Neural progenitor cell (in vitro differentiated cells): ENCODE results near the gene SNX7. TPM values are rescaled to one million over a fixed set of nuclear protein-coding genes. Genes with fewer than 3 reads are reported as not detected.

Experiments used
- DNase-seq: peaks from one replicate; pipeline ENCODE4 v3.0.0-alpha.2; 2016; ENCODE audit warnings: low spot score
- H2AFZ ChIP-seq: fragments of 200-600 bp; sonication (generic); replicated peaks from 2 replicates; pipeline ENCODE4 v1.6.1; 2016; ENCODE audit warnings: antibody characterized with exemption
- H3F3A ChIP-seq: fragments of 200-600 bp; sonication (generic); 2 replicates; pipeline ENCODE4 v1.6.1; 2016; ENCODE audit warnings: antibody characterized with exemption, low read depth
- H3K27ac ChIP-seq: fragments of 200-600 bp; sonication (generic); 2 replicates; pipeline ENCODE4 v1.5.1; 2016; ENCODE audit warnings: mild to moderate bottlenecking
- H3K27me3 ChIP-seq: fragments of 200-600 bp; sonication (generic); 2 replicates; pipeline ENCODE4 v1.6.1; 2016; ENCODE audit warnings: mild to moderate bottlenecking, moderate library complexity
- H3K36me3 ChIP-seq: fragments of 200-600 bp; sonication (generic); 2 replicates; pipeline ENCODE4 v1.5.1; 2016
- H3K4me1 ChIP-seq: fragments of 200-600 bp; sonication (generic); 2 replicates; pipeline ENCODE4 v1.6.1; 2016; ENCODE audit warnings: mixed run types
- H3K4me2 ChIP-seq: fragments of 200-600 bp; sonication (generic); 2 replicates; pipeline ENCODE4 v1.6.1; 2016
- H3K4me3 ChIP-seq: fragments of 200-600 bp; sonication (generic); 2 replicates; pipeline ENCODE4 v1.5.1; 2016
- H3K79me2 ChIP-seq: fragments of 200-600 bp; sonication (generic); 2 replicates; pipeline ENCODE4 v1.6.1; 2016; ENCODE audit warnings: low read depth
- H3K9ac ChIP-seq: fragments of 200-600 bp; sonication (generic); 2 replicates; pipeline ENCODE4 v1.6.1; 2016
- H3K9me3 ChIP-seq: fragments of 200-600 bp; sonication (generic); 2 replicates; pipeline ENCODE4 v1.5.1; 2016; ENCODE audit warnings: low read depth
- H4K20me1 ChIP-seq: fragments of 200-600 bp; sonication (generic); 2 replicates; pipeline ENCODE4 v1.6.1; 2016; ENCODE audit warnings: low read depth
- H3K27ac Mint-ChIP-seq: 3 replicates; pipeline ENCODE4 v1.8.0; 2021; ENCODE audit warnings: mixed read lengths
- H3K27me3 Mint-ChIP-seq: 2 replicates; pipeline ENCODE4 v1.8.0; 2022; ENCODE audit warnings: low read depth, mild to moderate bottlenecking, inconsistent platforms, moderate library complexity, mixed read lengths; ENCODE audit not compliant: insufficient read depth
- H3K36me3 Mint-ChIP-seq: 3 replicates; pipeline ENCODE4 v1.8.0; 2021; ENCODE audit warnings: mixed read lengths
- H3K4me1 Mint-ChIP-seq: 3 replicates; pipeline ENCODE4 v1.8.0; 2021; ENCODE audit warnings: mixed read lengths
- H3K4me3 Mint-ChIP-seq: 3 replicates; pipeline ENCODE4 v1.8.0; 2021; ENCODE audit warnings: mild to moderate bottlenecking, moderate library complexity, mixed read lengths
- H3K9me3 Mint-ChIP-seq: 3 replicates; pipeline ENCODE4 v1.8.0; 2020; ENCODE audit warnings: mixed read lengths
- EZH2 ChIP-seq: fragments of 200-600 bp; sonication (generic); IDR thresholded peaks from 2 replicates; pipeline ENCODE4 v1.6.1; 2017; ENCODE audit warnings: antibody characterized with exemption, mild to moderate bottlenecking, moderate library complexity
- EZH2phosphoT487 ChIP-seq: fragments of 200-600 bp; sonication (generic); IDR thresholded peaks from 2 replicates; pipeline ENCODE4 v1.6.1; 2017; ENCODE audit warnings: antibody characterized with exemption
- total RNA-seq: library from RNA; depleted of rRNA; stranded (reverse); fragments of >200 nt; gene quantifications from 2 replicates; pipeline ENCODE4 v1.2.3, GENCODE V29; 2015; ENCODE audit warnings: low replicate concordance
- TF ChIP-seq, protein P1 (sequence below): fragments of 200-600 bp; sonication (generic); IDR thresholded peaks from 2 replicates; pipeline ENCODE4 v1.5.1; 2017; ENCODE audit warnings: antibody characterized with exemption, mild to moderate bottlenecking

The SNX7 gene
- total RNA-seq, 1 donor from 2014 or later, result 46.7 TPM

DNA sequence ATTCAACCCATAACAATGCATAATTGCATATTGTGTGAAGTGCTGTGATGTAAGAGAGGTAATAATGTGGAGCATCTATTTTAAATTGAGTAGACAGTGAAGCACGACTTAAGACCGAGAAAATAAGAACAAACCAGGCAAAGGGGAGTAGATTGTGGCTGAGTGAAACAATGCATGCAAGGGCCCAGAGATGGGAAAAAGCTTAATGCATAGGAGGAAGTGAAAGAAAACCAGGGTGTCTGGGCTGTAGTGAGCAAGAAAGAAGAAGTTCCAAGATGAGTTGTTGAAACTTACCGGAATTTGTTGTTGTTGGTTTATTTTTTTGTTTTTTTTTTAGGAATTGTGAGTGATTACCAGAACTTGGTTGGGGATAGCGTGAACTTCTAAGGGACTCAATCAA, 104.7 kb downstream of the SNX7 start:
- Histone ChIP-seq H3K4me3 (no peak overlapping the region), H3K79me2 (no peaks in the 10 kb centered on the region), H3K4me2 (no peak overlapping the region), H3K9ac (no peak overlapping the region), H3K27ac (no peak overlapping the region), H3K9me3 (no peaks in the 10 kb centered on the region), H3K4me1 (no peaks in the 10 kb centered on the region), H3K36me3 (no peaks in the 10 kb centered on the region), H2AFZ (no peak overlapping the region), H3K27me3 (no peaks in the 10 kb centered on the region), H4K20me1 (no peaks in the 10 kb centered on the region), H3F3A (no peaks in the 10 kb centered on the region)
- no peaks in the 10 kb centered on the region for H3K9me3 Mint-ChIP-seq
- no peaks in the 10 kb centered on the region for H3K36me3 Mint-ChIP-seq
- no peak for DNase-seq
- no peak overlapping the region for H3K4me3 Mint-ChIP-seq
- no peak for TF ChIP-seq EZH2phosphoT487
- TF ChIP-seq, protein P1, sequence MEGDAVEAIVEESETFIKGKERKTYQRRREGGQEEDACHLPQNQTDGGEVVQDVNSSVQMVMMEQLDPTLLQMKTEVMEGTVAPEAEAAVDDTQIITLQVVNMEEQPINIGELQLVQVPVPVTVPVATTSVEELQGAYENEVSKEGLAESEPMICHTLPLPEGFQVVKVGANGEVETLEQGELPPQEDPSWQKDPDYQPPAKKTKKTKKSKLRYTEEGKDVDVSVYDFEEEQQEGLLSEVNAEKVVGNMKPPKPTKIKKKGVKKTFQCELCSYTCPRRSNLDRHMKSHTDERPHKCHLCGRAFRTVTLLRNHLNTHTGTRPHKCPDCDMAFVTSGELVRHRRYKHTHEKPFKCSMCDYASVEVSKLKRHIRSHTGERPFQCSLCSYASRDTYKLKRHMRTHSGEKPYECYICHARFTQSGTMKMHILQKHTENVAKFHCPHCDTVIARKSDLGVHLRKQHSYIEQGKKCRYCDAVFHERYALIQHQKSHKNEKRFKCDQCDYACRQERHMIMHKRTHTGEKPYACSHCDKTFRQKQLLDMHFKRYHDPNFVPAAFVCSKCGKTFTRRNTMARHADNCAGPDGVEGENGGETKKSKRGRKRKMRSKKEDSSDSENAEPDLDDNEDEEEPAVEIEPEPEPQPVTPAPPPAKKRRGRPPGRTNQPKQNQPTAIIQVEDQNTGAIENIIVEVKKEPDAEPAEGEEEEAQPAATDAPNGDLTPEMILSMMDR, result no peak
- TF ChIP-seq EZH2, result no peak
- no peak overlapping the region for H3K27ac Mint-ChIP-seq
- H3K4me1 Mint-ChIP-seq, result no peaks in the 10 kb centered on the region
- no peaks in the 10 kb centered on the region for H3K27me3 Mint-ChIP-seq

DNA sequence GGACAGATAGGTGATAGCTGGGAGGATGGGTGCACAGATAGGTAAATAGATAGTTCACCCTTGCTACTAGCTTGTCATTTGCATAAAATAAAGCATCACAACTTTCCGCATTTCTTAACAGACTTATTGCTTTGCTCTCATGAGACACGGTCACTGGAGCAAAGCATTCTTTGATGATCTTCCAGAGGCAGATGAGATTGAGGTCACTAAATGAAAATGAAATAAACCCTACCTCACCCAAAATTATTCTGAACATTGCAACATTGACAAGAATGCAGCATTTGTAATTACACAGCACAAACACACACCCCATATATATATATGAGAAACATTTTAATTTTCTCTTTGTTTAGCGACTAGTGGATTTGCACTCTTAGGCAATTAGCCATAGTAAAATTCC, 107.6 kb downstream of the SNX7 start:
- no peaks in the 10 kb centered on the region for H3K36me3 Mint-ChIP-seq
- Histone ChIP-seq H3K4me2 (no peak overlapping the region), H3K9me3 (no peaks in the 10 kb centered on the region), H3K4me1 (no peaks in the 10 kb centered on the region), H2AFZ (no peak overlapping the region), H3K9ac (no peak overlapping the region), H3K79me2 (no peaks in the 10 kb centered on the region), H3K27ac (no peak overlapping the region), H3K36me3 (no peaks in the 10 kb centered on the region), H3K27me3 (no peaks in the 10 kb centered on the region), H3K4me3 (no peak overlapping the region), H4K20me1 (no peaks in the 10 kb centered on the region), H3F3A (no peaks in the 10 kb centered on the region)
- H3K4me3 Mint-ChIP-seq, result no peak overlapping the region
- no peak overlapping the region for H3K27ac Mint-ChIP-seq
- no peak for DNase-seq
- no peaks in the 10 kb centered on the region for H3K4me1 Mint-ChIP-seq
- H3K9me3 Mint-ChIP-seq, result no peaks in the 10 kb centered on the region
- H3K27me3 Mint-ChIP-seq, result no peaks in the 10 kb centered on the region
- TF ChIP-seq EZH2phosphoT487 (no peak), EZH2 (no peak)
- TF ChIP-seq, protein P1, result no peak

DNA sequence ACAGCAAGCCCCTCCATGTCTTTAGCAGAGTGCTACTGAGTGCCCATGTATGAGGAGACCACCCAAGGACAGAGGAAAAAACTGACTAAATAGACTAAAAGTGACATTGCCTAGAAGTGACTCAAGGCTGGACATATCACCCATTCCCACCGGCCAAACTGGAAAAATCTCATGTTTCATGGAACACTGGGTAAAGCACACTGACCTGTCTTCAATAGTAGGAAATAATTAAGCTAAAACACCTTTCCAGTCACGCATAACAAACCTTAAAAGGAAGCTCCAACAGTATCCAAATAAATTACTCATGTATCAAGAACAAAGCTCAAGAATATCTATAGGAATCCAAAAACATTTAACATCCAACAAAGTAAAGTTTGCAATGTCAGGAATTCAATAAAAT, 120.4 kb downstream of the SNX7 start:
- Histone ChIP-seq H3K79me2 (no peaks in the 10 kb centered on the region), H3K27ac (no peak overlapping the region), H3K4me1 (no peaks in the 10 kb centered on the region), H3K9me3 (no peaks in the 10 kb centered on the region), H2AFZ (no peak overlapping the region), H3K4me3 (no peak overlapping the region), H3K4me2 (no peak overlapping the region), H3K36me3 (no peaks in the 10 kb centered on the region), H3K27me3 (no peaks in the 10 kb centered on the region), H3F3A (no peaks in the 10 kb centered on the region), H3K9ac (no peak overlapping the region), H4K20me1 (no peaks in the 10 kb centered on the region)
- Mint-ChIP-seq H3K9me3 (peaks cover 18% of the 10 kb centered on the region), H3K4me3 (no peak overlapping the region), H3K36me3 (peaks cover 2% of the 10 kb centered on the region), H3K4me1 (no peaks in the 10 kb centered on the region), H3K27me3 (peaks cover 2% of the 10 kb centered on the region), H3K27ac (no peak overlapping the region)
- no peak for DNase-seq
- TF ChIP-seq EZH2 (no peak), EZH2phosphoT487 (no peak)
- TF ChIP-seq, protein P1, result no peak

DNA sequence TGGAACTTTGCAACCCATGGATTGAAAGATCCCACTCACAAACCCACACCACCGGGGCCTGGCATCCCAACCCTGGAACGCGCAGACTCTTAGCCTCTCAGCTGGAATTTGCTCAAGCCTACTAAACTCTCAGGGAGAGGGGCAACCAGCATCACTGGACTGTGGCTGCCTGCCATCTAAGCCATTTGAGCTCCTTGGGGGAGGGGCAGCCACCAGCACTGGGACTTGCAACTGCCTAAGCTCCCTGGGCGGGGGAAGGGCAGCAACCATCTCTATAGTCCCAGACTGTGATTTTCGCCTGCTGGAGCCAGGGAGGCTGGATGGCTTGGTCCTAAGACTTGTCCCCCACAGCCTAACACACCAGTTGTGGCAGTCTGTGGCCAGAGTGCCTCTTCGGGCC, 122.3 kb downstream of the SNX7 start:
- H2AFZ ChIP-seq, result peak overlapping the region; percentile 92
- no peaks in the 10 kb centered on the region for H3K9me3 ChIP-seq
- no peak overlapping the region for H3K4me3 ChIP-seq
- H3K27me3 Mint-ChIP-seq, result peaks cover 5% of the 10 kb centered on the region
- H3K36me3 ChIP-seq, result no peaks in the 10 kb centered on the region
- H3K4me1 Mint-ChIP-seq, result no peaks in the 10 kb centered on the region
- H3K36me3 Mint-ChIP-seq, result peaks cover 2% of the 10 kb centered on the region
- H3K79me2 ChIP-seq, result no peaks in the 10 kb centered on the region
- no peak overlapping the region for H3K4me3 Mint-ChIP-seq
- no peak overlapping the region for H3K27ac Mint-ChIP-seq
- H3K27me3 ChIP-seq, result no peaks in the 10 kb centered on the region
- TF ChIP-seq, protein P1, result no peak
- no peak for TF ChIP-seq EZH2phosphoT487
- TF ChIP-seq EZH2, result no peak
- H3F3A ChIP-seq, result no peaks in the 10 kb centered on the region
- no peak overlapping the region for H3K9ac ChIP-seq
- DNase-seq, result peak; percentile 67
- H3K4me1 ChIP-seq, result no peaks in the 10 kb centered on the region
- H3K9me3 Mint-ChIP-seq, result peaks cover 18% of the 10 kb centered on the region
- no peak overlapping the region for H3K27ac ChIP-seq
- H3K4me2 ChIP-seq, result no peak overlapping the region
- no peaks in the 10 kb centered on the region for H4K20me1 ChIP-seq
